CD1c-positive myeloid dendritic cell (primary cell): ENCODE data around the gene SMU1.
A peak's percentile ranks its signal among the peaks of the same experiment; 100 is the strongest.
"Not testable (repeated sequence)": the region's sequence is repeated elsewhere in the genome, so short reads cannot be mapped to it uniquely, and the experiment has no call there.

Experiments used
- DNase-seq: peaks from one replicate; pipeline ENCODE4 v3.0.0-alpha.2; 2016; ENCODE audit errors: extremely low spot score

Gene SMU1

DNA sequence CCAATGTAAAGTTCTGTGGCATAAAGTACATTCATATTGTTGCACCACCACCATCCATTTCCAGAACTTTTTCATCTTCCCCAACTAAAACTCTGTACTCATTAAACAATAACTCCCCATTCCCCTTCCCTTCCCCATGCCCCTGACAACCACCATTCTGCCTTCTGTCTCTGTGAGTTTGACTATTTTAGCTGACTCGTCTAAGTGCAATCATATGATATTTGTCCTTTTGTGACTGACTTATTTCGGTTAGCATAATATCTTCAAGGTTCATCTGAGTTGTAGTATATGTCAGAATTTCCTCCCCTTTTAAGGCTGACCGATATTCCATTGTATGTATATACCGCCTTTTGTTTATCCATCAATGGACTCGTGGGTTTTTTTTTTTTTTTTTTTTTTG is 29.0 kb upstream of the SMU1 start:
- DNase-seq = no peak

- no peak for DNase-seq
These were observed 27.9 kb upstream of the SMU1 start for GRCh38 chr9:33104401-33104800.

GRCh38 chr9:33103501-33104281 is 27.2 kb upstream of the SMU1 start:
- DNase-seq = no peak

- DNase-seq = no peak
These were observed 26.2 kb upstream of the SMU1 start for GRCh38 chr9:33102551-33103210.

DNA sequence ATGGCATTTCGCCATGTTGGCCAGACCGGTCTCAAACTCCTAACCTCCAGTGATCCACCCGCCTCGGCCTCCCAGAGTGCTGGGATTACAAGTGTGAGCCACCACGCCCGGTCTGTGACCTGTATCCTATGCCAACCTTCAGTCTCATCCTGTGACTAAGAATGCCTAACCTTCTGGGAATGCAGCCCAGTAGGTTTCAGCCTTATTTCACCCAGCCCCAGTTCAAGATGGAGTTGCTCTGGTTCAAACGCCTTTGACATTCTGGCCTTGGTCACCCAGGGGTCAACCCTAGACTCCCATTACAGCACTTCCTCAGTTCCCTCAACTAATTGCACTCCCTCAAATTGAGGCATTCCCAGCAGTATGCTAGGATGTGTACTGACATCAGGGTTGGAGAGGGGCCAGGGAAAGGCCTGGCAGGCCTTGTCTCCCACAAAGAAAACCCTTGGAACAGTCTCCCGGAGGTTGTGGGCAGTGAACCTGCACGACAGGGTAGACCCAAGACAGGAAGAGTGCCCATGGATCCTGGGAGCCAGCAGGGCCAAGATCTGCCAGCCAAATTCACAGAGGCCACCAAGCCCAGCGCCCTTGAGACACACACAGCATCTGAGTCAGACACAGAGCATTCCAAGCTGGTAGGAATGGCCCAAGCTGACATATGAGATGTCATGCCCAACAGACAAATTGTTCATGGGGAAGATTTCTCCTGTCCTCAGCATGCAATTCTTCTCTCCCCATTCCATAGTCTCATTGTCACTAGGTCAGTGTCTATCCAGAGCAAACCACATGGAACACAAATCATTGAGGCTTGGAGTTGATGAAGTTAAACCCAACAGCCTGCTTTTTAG is 24.9 kb upstream of the SMU1 start:
- no peak for DNase-seq

DNA sequence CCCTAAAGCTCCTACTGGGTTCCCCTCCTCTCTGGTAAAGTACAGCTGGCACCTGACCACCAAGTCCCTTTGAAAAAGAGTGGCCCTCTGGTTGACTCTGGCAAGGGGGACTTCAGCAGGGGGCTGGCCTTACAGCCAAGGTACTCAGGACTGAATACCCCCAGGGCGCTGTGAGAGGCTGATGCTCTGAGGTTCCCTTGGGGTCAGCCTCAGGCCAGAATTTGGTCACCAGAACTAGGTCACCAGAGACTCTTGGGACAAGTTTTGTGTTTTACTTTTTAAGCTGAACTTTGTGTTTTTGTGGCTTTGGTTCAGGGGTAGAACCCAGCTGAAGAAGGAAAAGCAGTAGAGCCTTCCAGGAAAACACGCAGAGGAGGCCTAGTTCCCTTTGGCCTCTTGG is 23.3 kb upstream of the SMU1 start:
- no peak for DNase-seq

DNA sequence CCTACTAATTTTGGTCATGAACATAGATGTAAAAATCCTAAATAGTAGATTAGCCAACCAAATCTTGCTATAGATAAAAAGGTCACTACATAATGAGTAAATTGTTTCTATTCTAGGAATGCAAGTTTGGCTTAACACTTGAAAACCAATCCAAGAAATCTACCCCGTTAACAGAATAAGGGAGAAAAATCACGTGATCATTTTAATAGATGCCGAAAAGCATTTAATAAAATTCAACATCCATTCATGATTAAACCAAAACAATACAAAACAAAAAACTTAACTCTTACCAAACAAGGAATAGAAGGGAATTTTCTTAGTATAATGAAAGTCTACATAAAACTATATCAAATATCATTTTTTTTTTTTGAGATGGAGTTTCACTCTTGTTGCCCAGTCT is 20.7 kb upstream of the SMU1 start:
- no peak for DNase-seq

DNA sequence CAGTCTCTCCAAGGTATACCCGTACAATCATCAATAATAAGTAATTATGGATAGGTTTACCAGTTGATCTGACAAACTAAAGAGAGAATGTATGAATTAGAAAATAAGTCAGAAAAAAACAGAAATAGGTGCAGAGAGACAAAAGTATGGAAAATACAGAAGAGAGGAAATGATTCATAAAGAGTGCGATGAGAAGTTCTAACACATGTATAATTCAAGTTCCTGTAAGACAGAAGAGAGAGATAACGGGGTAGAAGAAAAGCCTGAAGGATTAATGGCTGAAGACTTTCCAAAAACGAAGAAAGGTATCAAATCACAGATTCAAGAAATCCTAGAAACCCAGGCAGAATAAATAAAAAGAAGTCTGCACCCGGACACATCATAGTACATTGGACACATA is 16.2 kb upstream of the SMU1 start:
- DNase-seq = no peak

- not testable (repeated sequence) for DNase-seq
These were observed 9.2 kb upstream of the SMU1 start for GRCh38 chr9:33085672-33086071.

DNA sequence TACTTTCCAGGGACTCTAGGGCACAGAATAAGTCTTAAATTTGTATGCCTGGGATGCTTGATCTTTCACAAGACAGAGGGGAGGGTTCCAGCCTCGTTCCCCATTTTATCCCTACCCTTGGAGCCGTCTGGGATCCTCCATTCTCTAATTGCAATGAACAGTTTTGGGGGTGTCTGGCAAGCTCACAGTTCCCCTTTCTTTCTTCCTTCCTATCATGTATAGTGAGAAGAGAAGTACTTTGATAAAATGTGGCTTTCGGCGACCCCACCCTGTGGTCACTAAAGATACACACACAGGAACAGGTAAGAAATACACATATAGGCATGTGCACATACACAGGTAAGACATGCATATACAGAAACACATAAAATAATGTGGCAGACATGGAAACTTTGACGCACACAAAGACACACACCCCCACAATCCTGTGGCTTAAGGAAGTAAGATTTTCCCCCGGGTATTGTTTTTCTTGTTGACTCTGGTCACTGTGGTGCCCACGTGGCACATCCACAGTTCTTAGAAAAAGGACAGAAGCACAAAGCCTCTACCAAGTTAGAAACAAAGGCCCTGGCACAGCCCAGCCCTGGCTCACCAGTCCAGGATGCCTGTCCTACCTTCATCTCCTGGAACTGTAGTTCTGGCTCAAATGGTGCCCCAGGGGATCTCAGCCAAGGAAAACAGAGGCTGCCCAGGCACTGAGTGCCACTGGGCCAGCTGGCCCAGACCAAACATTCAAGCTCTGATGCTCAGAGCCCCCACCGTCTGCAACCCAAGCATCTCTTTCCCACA is 6.3 kb upstream of the SMU1 start:
- peak; percentile 75 for DNase-seq

- DNase-seq = no peak
These were observed 5.7 kb upstream of the SMU1 start for GRCh38 chr9:33082128-33082527.

GRCh38 chr9:33081128-33081851 is 4.8 kb upstream of the SMU1 start:
- peak; percentile 83 for DNase-seq

DNA sequence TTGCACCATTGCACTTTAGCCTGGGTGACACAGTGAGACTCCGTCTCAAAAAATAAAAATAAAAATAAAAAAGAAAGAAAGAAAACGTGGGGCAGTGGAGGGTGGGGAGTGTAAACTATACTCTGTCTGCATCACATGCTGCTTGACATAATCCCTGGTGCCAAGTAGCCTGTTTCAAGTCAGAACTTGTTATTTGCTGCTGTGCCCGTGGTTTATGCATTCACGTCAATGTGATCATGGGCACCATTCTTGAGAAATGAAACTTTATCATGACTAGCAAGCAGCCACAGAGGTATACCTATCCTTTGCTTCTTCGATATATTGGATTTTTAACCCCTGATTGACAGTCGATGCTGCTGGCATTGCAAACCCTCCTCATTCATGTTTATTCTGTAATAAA is 4.1 kb upstream of the SMU1 start:
- no peak for DNase-seq

GRCh38 chr9:33068991-33069390 is 7.5 kb downstream of the SMU1 start:
- no peak for DNase-seq

DNA sequence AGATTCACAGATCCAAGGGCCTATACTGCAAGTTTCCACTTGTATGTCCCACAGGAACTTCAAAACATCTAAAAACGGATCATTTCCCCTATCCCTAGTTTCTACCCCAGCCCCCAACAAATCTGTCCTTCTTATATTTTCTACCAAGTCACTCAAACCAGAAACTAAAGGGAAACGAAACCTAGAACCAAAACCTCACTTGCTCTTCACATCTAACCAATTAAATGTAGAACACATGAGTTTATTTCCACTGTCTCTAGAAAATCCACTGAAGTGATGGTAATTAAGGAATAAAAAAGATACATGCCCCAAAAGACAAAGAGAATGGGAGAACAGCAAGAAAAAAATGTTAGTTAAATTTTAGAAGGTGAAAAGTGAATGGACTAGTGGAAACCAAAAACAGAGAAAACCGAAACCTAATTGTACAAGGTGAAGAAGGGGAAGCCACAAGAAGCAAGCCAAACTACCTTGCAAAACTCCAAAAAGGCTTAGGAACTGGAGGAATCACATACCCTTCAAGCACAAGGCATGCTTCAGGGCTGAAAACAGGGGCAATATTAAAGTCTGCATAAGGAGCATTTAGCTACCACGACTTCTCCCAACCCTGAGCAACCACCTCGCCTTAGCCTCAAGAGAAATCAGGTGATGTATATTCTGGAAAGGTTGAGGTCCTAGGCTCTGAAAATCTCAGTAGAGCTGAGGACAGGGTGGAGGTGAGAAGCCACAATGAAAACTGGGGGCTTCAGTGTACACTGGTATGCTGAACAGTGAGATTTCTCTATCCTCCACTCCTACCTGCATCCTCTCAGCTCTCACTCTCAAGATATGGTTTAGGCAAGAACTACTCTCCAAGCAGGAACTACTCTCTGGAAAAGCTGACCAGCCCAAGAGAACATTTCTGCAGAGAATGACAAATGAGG is 11.1 kb downstream of the SMU1 start:
- peak; percentile 73 for DNase-seq

DNA sequence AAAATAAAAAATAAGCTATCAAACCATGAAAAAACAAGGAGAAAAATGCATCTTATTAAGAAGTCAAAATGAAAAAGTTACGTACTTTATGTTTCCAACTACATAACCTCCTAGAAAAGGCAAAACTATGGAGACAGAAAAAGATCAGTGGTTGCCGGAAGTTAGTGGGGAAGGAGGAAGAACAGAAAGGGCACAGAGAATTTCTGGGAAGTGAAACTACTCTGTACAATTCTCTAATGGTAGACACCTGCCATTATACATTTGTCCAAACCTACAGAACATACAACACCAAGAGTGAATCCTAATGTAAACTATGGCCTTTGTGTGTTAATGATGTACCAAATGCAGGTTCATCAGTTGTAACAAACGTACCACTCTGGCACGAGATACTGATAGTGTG is 25.3 kb downstream of the SMU1 start:
- peak; percentile 60 for DNase-seq

DNA sequence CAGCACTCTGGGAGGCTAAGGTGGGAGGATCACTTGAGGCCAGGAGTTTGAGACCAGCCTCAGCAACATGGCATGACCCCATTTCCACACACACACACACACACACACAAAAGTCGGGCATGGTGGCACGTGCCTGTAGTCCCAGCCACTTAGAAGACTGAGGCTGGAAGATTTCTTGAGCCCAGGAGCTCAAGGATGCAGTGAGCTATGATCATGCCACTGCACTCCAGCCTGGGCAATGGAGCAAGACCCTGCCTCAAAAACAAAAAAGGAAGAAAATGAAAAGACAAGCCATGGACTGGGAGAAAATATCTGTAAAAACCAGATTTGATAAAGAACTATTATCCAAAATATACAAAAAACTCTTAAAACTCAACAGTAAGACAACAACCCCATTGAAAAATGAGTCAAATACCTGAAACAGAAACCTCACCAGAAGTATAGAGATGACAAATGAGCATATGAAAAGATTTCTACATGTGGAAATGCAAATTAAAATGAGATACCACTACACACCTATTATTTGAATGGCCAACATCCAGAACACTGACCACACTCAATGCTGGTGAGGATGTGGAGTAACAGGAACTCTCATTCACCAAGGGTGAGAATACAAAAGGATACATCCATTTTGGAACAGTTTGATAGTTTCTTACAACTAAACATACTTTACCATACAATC is 26.7 kb downstream of the SMU1 start:
- no peak for DNase-seq

GRCh38 chr9:33048054-33048465 is 28.4 kb downstream of the SMU1 start:
- DNase-seq = no peak

DNA sequence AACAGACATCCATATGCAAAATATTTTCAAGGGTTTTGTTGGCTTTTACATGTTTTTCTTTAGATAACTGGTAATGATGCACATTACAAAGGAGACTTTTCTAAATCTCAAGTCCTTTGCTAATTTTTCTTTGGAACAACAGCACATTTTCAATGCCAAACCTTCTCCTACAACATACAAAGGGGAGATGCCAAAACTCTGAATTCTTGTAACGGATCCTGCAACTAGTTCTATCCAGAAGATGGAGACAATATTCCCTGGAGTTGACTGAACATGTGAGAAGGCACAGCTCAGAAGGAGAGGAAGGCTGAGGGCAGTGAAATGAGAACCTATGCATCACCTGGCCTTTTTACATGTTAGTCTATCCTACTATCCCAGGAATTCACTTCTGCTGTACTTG is 30.4 kb downstream of the SMU1 start:
- no peak for DNase-seq
